Dedifferentiated amniotic fluid mesenchymal stem cell (primary cell): ENCODE data around the gene ITGAL.
"Not testable (repeated sequence)": the region's sequence is repeated elsewhere in the genome, so short reads cannot be mapped to it uniquely, and the experiment has no call there.

ENCODE experiments used
- DNase-seq: peaks from one replicate; pipeline ENCODE4 v3.0.0-alpha.2; 2016; ENCODE audit errors: extremely low spot score

Gene ITGAL

GRCh38 chr16:30472328-30472942, at the start of gene ITGAL:
ITGAL (plus strand) TSS chr16:30472742; CDS start chr16:30472838, 96 bp downstream.
- DNase-seq: no peak

- DNase-seq: no peak
Observed at GRCh38 chr16:30428055-30428454, 44.5 kb upstream of the ITGAL start.

- no peak for DNase-seq
Observed at GRCh38 chr16:30429418-30429677, 43.2 kb upstream of the ITGAL start.

- DNase-seq: peak; percentile 98
Observed at GRCh38 chr16:30429678-30430427, 42.7 kb upstream of the ITGAL start, which contains the start of gene DCTPP1. DCTPP1 (minus strand) TSS chr16:30430030; CDS start chr16:30429980, 50 bp downstream.

- no peak for DNase-seq
Observed at GRCh38 chr16:30430428-30430970, 42.0 kb upstream of the ITGAL start.

GRCh38 chr16:30434852-30435251, 37.7 kb upstream of the ITGAL start:
- DNase-seq: no peak

- no peak for DNase-seq
Observed at GRCh38 chr16:30437511-30438046, 35.0 kb upstream of the ITGAL start.

- DNase-seq: no peak
Observed at GRCh38 chr16:30438835-30439234, 33.7 kb upstream of the ITGAL start.

GRCh38 chr16:30439720-30440348, 32.7 kb upstream of the ITGAL start:
- DNase-seq: no peak

GRCh38 chr16:30443631-30444030, 28.9 kb upstream of the ITGAL start:
- DNase-seq: no peak

GRCh38 chr16:30444231-30445148, 28.1 kb upstream of the ITGAL start:
- DNase-seq: no peak

GRCh38 chr16:30445149-30445407, 27.5 kb upstream of the ITGAL start:
- no peak for DNase-seq

- DNase-seq: peak; percentile 98
Observed at GRCh38 chr16:30445408-30446202, 26.9 kb upstream of the ITGAL start, which contains the start of gene SEPHS2. SEPHS2 (minus strand) TSS chr16:30445874; CDS start chr16:30445727, 147 bp downstream.

GRCh38 chr16:30446203-30446595, 26.3 kb upstream of the ITGAL start:
- DNase-seq: no peak

- DNase-seq: no peak
Observed at GRCh38 chr16:30447512-30448226, 24.9 kb upstream of the ITGAL start.

- DNase-seq: no peak
Observed at GRCh38 chr16:30449116-30449435, 23.5 kb upstream of the ITGAL start.

GRCh38 chr16:30452709-30453580, 19.6 kb upstream of the ITGAL start:
- not testable (repeated sequence) for DNase-seq

GRCh38 chr16:30456302-30456701, 16.2 kb upstream of the ITGAL start:
- no peak for DNase-seq

GRCh38 chr16:30457256-30457655, 15.3 kb upstream of the ITGAL start:
- no peak for DNase-seq
